ENCODE measurements around the gene LINGO1.

DNA sequence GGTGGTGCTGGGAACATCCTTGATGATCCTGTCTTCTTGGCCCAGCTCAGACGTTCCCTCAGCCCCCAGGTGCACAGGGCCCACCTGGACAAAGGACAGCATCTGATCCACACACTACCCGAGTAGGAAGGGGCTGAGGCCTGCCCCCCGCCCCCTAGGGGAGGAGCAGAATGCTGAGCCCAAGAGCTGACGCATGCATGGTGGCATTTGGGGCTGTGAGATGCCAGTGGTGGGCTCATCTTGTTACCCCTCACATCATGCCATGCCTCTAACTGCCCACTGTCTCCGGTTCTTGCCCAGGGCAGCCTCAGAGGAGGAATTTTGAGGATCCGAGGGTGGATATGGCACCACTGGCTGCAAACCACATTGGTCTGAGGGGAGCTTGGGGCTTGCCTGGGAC, 61.5 kb downstream of the LINGO1 start:
- TF ChIP-seq GATA3 (IDR thresholded peaks at IDR 0.05; ENCODE audit: low read depth, low read length) (no peak), GATA2 (IDR thresholded peaks at IDR 0.05; ENCODE audit: low read depth, low read length) (no peak)

Measured in SH-SY5Y (cell line).